ENCODE results near the gene UNC79.

The UNC79 gene

GRCh38 chr14:93727917-93728650, 297.3 kb downstream of the UNC79 start:
- DNase-seq (ENCODE audit: low read depth): no peak

- DNase-seq (ENCODE audit: low read depth): no peak
Observed at GRCh38 chr14:93728651-93729016, 297.9 kb downstream of the UNC79 start.

- DNase-seq (ENCODE audit: low read depth): no peak
Observed at GRCh38 chr14:93729993-93730392, 299.3 kb downstream of the UNC79 start.

GRCh38 chr14:93731753-93732152, 301.0 kb downstream of the UNC79 start:
- DNase-seq (ENCODE audit: low read depth): no peak

GRCh38 chr14:93732524-93732923, 301.8 kb downstream of the UNC79 start:
- DNase-seq (ENCODE audit: low read depth): no peak

GRCh38 chr14:93733231-93733630, 302.5 kb downstream of the UNC79 start:
- DNase-seq (ENCODE audit: low read depth): no peak

- DNase-seq (ENCODE audit: low read depth): no peak
Observed at GRCh38 chr14:93733631-93734030, 302.9 kb downstream of the UNC79 start.

- no peak for DNase-seq (ENCODE audit: low read depth)
Observed at GRCh38 chr14:93734086-93734822, 303.5 kb downstream of the UNC79 start.

- no peak for DNase-seq (ENCODE audit: low read depth)
Observed at GRCh38 chr14:93735206-93735605, 304.5 kb downstream of the UNC79 start.

GRCh38 chr14:93736378-93737014, 305.8 kb downstream of the UNC79 start:
- no peak for DNase-seq (ENCODE audit: low read depth)

- DNase-seq (ENCODE audit: low read depth): no peak
Observed at GRCh38 chr14:93737634-93738033, 306.9 kb downstream of the UNC79 start.

GRCh38 chr14:93741556-93742230, 311.0 kb downstream of the UNC79 start:
- no peak for DNase-seq (ENCODE audit: low read depth)

GRCh38 chr14:93742761-93743160, 312.0 kb downstream of the UNC79 start:
- no peak for DNase-seq (ENCODE audit: low read depth)

- no peak for DNase-seq (ENCODE audit: low read depth)
Observed at GRCh38 chr14:93743270-93744060, 312.7 kb downstream of the UNC79 start.

- no peak for DNase-seq (ENCODE audit: low read depth)
Observed at GRCh38 chr14:93744176-93744575, 313.4 kb downstream of the UNC79 start.

GRCh38 chr14:93744876-93745275, 314.1 kb downstream of the UNC79 start:
- no peak for DNase-seq (ENCODE audit: low read depth)

GRCh38 chr14:93745603-93746273, 315.0 kb downstream of the UNC79 start:
- DNase-seq (ENCODE audit: low read depth): no peak

GRCh38 chr14:93747102-93747501, 316.4 kb downstream of the UNC79 start:
- no peak for DNase-seq (ENCODE audit: low read depth)

- DNase-seq (ENCODE audit: low read depth): no peak
Observed at GRCh38 chr14:93747560-93747959, 316.8 kb downstream of the UNC79 start.

- DNase-seq (ENCODE audit: low read depth): no peak
Observed at GRCh38 chr14:93748208-93749075, 317.7 kb downstream of the UNC79 start.

All from stimulated activated CD8-positive, alpha-beta memory T cell treated with anti-CD3 and anti-CD28 coated beads, Interleukin-12 subunit alpha, Interleukin-12 subunit beta, amount 100 ng/mL, for 1 hour (primary cell).